GM12874 (cell line): Measurements from ENCODE around the gene ZNF296.

Source experiments
- TF ChIP-seq, protein P1 (sequence below): IDR thresholded peaks from 2 replicates; pipeline ENCODE4 v1.5.1; 2011; ENCODE audit warnings: low read depth, mild to moderate bottlenecking, control low read depth, low read length, moderate library complexity; ENCODE audit not compliant: insufficient read depth

Gene ZNF296

DNA sequence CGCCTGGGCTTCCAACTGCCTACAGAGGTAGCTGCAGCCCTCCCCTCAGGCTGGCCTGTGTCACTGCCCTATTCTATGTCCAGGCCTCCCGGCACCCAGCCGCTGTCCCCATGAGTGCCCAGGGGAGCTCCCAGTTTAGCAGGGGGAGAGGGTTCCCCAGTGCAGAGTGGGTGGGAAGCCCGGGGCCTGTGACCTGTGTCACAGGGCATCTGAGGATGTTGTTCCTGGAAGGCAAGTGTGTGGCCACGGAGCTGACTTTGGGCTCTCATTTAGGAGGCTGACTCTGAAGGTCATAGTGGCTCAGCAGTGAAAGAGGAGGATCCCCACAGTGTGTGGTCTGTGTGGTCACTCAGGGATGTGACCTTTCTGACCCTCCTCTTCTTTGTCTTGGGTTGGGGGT is 41.8 kb upstream of the ZNF296 start:
- TF ChIP-seq, protein P1, sequence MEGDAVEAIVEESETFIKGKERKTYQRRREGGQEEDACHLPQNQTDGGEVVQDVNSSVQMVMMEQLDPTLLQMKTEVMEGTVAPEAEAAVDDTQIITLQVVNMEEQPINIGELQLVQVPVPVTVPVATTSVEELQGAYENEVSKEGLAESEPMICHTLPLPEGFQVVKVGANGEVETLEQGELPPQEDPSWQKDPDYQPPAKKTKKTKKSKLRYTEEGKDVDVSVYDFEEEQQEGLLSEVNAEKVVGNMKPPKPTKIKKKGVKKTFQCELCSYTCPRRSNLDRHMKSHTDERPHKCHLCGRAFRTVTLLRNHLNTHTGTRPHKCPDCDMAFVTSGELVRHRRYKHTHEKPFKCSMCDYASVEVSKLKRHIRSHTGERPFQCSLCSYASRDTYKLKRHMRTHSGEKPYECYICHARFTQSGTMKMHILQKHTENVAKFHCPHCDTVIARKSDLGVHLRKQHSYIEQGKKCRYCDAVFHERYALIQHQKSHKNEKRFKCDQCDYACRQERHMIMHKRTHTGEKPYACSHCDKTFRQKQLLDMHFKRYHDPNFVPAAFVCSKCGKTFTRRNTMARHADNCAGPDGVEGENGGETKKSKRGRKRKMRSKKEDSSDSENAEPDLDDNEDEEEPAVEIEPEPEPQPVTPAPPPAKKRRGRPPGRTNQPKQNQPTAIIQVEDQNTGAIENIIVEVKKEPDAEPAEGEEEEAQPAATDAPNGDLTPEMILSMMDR: no peak

DNA sequence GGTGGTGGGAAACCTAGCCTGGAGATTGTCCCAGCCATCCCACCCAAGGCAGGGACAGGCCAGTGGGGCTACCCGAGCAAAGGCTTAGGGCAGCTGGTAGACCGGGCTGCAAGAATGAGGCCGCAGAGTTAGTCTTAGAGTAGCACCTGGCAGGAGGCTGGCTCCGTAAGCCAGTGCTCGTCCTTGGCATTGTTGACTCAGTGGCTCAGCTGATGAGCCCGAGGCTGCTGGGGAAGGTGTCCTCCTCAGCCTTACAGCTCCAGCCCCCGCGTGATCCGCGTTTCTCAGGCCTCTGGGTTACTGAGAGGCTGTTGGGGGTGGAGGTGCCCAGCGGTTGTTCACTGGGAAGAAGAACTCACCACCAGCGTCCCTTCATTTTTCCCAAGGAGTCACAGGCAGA is 41.4 kb upstream of the ZNF296 start:
- TF ChIP-seq, protein P1: no peak

DNA sequence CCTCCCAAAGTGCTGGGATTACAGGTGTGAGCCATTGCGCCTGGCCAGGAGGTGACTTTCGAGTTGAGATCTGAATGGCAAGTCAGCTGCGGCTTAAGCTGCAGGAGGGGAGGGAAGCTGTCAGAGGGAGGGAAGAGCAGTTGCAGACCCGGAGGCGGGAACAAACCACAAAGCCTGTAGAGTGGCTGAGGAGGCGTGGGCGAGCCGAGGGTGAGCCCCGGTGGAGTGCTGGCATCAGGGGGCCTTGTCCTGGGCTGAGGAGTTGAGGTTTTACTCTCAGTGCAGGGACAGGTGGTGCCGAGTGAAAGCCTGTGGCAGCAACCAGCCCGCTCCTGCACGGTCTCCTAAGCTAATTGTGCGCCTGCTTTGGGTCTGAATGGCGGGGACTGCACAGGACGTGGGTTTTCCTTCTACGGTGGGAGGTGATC is 40.9 kb upstream of the ZNF296 start:
- TF ChIP-seq, protein P1: no peak

DNA sequence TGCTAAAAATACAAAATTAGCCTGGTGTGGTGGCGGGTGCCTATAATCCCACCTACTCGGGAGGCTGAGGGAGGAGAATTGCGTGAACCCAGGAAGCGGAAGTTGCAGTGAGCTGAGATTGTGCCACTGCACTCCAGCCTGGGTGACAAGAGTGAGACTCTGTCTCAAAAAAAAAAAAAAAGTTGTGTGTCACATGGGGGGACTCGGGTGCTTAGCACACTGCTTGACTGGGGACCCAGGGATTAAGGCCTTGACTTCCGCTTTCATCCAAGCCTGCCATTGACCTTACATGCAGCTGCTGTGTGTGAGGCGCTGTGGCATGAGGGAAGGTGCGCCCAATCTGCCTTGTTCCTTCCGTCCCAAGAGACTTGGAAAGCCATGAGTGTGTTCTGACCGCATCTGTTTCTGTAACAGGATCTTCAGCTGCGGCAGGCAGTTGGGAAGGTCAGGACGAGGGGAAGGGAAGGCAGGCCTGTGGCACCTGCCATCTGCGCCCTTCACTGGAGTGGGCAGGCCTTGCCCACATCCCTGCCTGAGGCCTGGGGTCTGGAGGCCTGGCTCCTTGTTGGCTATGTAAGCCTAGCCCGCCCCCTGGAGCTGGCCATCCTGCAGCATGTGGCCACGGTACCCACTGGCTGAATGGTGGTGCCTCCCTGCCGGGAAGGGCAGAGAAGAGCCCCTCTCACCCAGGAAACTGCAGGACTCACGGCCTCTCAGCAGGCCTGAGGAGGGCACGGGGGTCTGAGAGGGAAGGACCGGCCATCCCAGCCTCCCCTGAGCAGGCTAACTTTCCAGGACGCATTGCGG is 39.7 kb upstream of the ZNF296 start:
- TF ChIP-seq, protein P1: no peak

DNA sequence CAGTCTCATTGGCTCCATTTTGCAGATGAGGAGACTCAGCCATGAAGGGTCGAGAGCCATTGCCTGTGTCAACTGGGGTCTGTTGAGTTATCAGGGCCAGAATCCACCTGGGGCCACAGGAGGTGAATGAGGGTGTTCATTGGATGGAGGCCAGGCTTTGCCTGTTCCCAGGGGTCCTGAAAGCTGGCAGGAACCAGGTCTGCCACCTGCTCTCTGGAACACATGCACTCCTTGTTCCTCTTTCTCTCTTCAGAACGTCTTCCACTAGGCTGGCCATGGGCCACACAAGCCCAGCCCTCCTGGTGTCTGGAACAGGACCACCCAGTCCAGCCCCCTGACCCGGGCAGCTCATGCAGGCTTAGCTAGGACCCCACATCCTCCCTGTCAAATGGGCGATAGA is 37.8 kb upstream of the ZNF296 start:
- TF ChIP-seq, protein P1: no peak

DNA sequence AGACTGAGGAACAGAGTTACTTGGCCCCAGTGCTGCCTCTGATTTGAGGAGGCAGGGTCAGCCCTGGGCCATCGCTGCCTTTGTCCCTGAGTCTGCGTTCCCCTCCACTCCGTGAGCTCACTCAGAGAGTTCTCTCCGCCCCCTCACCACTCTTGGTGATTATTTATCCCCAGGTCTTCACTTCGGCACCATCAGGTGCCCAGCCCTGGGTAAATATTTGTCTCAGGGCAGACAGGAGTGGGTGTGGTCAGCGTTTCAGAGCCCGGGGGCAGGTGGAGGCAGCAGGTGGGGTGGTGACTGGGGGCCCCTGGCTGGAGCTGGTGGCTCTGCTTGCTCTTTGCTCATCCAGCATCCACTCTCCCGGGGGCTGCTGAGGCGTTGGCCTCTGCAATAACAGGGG is 37.4 kb upstream of the ZNF296 start:
- TF ChIP-seq, protein P1: no peak

DNA sequence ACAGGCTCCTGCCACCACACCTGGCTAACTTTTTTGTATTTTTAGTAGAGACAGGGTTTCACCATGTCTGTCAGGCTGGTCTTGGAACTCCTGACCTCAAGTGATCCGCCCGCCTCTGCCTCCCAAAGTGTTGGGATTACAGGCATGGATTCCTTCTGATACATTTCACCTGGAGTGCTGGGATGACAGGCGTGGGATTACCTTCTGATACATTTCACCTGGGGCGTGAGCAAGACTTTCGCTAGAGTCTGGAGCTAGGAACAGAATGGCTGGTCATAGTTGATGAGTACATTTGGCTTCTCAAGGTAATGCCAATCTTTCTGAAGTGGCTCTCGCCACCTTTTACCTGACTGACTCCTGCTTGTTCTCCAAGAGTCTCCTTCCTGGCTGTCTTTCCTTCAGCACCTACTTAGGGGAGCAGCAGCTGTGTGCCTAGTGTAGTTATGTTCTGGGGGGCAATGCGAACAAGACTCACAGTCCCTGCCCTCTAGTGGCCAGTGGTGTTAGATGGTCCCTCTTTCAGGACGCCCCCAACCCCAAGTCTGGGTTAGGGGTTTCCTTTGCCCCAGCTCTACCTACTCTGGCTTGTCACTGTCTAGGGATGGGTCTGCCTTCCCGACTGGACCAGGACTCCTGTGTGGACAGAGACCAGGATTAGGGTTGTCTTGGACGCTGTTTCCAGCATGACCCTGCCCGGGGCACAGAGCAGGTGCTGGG is 36.0 kb upstream of the ZNF296 start:
- TF ChIP-seq, protein P1: no peak
